LHCN-M2 (cell line): ENCODE measurements around the gene FAM184B. TPM values are rescaled to one million over a fixed set of nuclear protein-coding genes. Genes with fewer than 3 reads are reported as not detected.
A peak's percentile ranks its signal among the peaks of the same experiment; 100 is the strongest.

ENCODE experiments used
- DNase-seq: peaks from one replicate; pipeline ENCODE4 v3.0.0-alpha.2; 2012; ENCODE audit warnings: low read depth
- total RNA-seq: library from RNA; depleted of rRNA; stranded (reverse); fragments of >200 nt; gene quantifications from 2 replicates; pipeline ENCODE4 v1.2.3, GENCODE V29; 2014

The FAM184B gene
- total RNA-seq, 1 experiment from 2014 or later = not detected

DNA sequence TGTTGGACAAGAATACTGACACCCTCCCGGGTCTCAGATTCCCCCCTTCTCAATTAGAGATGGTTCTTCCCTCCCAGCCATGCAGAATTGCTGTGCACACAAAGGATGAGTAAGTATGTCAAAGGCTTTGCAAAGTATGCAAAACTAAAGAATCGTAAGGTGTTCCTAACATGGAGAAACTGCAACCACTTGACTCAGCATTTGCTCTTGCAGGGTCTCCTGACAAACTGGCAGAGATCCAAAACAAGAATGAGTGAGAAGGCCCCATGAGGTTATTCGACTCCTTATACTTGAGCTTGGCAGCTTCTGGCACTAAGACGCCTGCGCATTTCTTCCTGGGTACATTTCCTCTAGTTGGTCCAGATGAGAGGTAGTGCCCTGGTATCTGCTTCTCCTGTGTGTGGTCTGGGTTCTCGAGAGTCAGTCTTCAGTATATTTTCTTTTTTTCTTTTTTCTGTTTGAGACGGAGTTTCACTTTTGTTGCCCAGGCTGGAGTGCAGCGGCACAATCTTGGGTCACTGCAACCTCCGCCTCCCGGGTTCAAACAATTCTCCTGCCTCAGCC, 8.2 kb downstream of the FAM184B start:
- DNase-seq = no peak

DNA sequence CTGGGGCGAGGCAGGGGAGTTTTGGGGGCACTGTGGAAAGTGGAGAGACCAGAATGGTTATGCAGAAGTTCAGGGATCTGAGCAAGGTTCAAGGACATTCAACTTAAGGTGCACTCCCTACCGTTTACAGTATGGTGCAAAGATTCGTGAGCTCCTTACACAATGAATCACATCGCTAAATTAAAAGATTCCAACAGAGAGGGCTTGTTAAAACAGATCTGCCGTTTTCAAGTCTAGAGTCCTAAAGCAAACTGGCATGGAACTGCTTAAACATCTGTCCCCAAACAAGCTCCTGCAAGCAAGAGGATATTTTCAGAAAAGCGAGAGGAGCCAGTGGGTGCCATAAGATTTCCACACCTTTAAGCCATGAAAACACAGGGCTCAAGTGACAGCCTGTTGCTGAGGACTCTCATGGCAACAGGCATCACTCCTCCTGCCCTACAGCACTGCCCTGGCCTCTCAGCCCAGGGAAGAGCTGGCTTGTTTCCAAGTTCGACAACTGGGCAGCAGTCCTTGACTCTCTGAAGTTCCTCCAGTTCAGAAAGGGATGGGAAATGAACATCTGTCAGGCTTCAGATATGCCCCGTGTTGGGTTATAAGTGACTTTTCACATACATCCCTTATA, 10.0 kb downstream of the FAM184B start:
- DNase-seq = peak; percentile 20

DNA sequence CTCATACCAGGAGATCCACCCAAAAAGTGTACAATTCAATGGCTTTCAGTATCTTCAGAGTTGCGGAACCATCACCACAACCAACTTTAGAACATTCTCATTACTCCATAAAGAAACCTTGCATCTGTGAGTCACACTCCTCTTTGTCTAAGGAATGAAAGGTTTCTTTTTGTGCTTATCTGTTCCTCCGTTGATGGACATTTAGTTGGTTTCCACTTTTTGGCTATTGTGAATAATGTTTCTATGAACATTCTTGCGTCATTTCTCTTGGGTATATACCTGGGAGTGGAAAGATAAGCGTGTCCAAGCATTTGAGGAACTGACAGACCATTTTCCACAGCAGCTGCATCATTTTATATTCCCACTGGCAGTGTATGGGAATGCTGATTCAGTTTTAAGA, 10.6 kb downstream of the FAM184B start:
- no peak for DNase-seq

DNA sequence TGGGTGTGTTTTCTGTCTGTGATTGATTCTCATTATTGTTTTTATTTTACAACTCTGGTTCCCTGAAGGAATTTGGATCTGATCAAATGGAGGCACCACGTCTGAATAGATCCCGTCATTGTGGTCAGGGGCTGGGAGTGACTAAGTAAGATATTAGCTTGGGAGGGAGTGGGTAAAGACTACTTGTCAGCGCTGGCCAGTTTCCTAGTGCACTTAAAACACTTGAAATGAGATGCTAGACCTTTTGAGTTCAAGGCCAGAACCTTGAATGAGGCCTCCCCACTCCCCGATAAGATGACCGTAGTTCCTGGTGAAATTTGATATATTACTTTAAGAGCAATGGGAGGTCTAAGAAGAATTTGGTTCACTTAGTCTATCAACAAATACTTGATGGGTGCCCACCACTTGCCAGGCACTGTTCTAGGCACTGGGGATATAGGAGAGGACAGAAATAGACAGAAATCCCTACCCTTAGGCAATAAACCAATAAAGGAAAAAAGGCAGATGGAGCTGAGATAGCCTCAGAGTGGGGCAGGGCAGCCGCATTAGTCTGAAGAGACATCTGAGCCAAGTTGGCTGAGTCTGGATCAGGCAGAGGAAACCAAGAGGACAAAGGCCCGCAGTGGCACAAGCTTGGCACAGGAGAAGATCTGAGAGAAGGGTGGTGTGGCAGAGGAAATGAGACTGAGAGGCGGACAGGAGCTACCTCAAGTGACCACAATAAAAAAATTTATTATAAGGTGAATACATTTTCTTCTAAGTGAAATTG, 11.8 kb downstream of the FAM184B start:
- DNase-seq = no peak

DNA sequence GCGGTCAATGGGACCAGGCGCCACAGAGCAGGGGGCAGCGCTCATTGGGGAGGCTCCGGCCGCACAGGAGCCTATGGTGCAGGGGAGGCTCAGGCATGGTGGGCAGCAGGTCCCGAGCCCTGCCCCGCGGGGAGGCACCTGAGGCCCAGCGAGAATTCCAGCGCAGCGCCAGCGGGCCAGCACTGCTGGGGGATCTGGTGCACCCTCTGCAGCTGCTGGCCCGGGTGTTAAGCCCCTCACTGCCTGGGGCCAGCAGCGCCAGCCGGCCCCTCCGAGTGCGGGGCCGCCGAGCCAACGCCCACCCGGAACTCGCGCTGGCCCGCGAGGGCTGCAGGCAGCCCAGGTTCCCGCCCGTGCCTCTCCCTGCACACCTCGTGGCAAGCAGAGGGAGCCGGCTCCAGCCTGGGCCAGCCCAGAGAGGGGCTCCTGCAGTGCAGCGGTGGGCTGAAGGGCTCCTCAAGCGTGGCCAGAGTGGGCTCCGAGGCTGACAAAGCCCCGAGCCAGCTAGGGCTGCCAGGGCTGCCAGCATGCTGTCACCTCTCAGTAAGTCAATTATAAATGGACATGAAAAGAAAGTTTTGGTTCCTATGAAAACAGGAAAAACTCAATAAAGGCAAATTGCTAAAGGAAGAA, 14.5 kb downstream of the FAM184B start:
- no peak for DNase-seq

DNA sequence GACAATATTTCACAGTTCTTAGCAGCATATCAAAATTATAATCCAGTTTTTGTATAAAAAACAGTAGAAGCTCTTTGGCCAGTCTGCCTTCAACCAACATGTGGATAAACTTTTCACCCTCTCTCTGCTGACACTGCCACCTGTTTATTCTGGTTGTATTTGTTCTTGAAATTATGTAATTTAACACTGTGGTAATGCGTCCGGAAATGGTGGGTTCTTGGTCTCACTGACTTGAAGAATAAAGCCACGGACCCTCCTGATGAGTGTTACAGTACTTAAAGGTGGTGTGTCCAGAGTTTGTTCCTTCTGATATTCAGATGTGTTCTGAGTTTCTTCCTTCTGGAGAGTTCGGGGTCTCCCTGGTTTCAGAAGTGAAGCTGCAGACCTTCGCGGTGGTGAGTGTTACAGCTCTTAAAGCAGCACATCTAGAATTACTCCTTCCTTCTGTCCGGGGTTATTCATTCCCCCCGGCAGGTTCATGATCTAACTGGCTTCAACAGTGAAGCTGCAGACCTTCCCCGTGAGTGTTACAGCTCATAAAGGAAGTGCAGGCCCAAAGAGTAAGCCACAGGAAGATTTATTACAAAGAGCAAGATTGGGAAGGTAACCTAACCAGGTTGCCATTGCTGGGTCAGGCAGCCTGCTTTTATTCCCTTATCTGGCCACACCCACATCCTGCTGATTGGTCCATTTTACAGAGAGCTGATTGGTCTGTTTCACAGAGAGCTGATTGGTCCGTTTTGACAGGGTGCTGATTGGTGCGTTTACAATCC, 15.7 kb downstream of the FAM184B start:
- DNase-seq = no peak

DNA sequence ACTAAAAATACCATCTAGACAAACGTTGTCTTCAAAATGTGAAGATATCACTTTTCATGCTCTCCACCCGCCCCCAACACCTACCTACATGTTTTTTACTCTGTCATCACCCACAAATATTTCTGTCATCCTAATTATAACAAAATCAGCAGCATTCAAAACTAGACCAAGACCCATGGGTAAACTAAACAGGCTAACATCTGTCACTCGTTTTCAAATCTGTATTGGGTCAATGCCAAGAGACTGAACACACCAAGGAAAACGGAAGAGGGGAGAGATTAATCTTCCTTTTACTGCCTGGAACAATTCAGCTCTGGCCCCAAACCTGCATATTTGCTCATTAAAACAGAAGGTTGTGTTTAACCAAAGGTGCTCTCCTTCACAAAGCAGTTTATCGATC, 17.5 kb downstream of the FAM184B start:
- DNase-seq = peak; percentile 13

DNA sequence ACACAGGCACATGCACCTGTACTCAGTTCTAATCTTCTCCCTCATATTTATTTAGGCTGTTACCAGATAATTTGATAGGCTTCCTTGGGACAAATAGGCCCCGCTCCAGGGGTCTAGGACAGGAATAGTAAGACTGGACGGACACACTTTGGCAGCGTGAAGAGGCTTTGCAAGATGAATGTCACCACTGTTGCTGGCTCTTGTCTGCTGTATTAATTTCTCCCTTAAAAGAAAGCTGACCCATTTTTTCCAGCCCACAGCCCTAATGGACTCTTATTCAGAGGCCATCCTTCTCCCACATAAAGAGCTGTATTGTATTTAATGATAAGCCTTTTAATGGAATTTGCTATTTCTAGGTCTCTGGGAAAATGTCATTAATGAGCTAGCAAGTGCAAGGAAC, 18.0 kb downstream of the FAM184B start:
- no peak for DNase-seq

DNA sequence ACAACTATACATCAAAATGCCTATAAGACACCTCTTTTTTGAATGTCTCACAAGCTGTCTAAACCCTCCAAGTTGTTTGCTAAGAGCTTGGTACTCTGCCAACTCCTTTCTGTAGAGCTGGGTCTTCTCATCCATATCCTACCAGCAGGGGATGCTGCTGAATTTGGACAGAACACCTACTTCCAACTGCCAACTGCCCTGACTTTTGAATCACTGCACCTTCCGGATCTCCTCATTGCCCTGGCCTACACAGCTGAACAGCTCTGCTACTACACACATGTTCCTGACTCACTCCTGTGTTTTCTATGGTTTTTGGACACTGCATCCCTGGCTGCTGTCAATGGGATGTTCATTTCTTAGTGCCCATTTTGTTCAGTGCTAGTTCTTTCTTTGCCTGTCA, 18.7 kb downstream of the FAM184B start:
- DNase-seq = peak; percentile 50

DNA sequence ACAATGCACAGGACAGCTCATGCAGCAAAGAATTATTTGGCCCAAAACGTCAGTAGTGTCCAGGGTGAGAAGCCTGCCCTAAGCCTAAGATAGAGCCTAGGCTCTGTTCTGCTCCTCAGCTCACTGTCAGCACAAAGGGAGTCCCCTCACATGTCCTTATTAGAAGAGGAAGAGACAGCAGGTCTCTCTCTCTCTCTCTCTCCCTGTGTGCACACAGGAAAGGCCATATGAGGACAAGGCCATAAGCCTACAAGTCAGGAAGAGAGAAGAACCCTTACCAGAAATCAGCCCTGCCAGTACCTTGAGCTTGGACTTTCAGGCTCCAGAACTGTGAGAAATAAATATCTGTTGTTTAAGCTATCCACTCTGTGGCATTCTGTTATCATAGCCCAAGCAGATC, 20.4 kb downstream of the FAM184B start:
- no peak for DNase-seq

DNA sequence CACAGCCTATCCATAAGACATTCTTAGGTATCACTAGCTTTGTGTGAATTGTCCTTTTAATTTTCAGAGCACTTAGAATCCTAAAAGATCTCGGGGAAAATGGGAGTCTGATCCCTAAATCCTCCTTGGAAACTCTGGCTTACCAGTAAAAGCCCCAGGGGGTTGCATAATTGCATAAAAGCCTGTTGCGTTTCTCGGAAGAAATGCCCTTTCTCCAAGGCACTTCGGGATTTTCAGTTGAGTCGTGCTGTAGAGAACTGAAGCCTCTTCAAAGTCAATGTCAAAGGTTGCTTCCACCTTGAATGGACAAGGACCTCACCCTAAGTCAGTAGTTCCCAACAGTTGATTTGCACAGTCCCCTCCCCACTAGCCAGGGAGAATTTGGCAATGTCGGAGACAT, 20.8 kb downstream of the FAM184B start:
- no peak for DNase-seq

DNA sequence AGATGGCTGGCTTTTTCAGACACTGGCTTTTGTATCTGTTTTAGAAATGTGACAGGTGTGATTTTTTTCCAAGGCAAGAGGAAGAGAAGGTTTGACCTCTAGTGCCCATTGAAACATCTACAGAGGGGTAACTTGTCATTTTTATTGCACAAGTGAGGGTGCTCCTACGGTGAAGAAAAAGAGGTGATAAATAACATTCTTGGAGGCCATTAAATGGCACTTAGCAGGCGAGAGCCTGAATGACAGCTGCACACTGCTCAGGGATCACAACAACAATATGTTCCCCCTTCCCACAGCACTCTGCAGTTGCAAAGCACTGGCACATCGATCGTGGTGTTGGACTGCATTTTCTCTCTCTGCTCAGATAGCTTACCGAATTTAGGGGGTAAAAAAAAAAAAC, 22.9 kb downstream of the FAM184B start:
- DNase-seq = no peak

DNA sequence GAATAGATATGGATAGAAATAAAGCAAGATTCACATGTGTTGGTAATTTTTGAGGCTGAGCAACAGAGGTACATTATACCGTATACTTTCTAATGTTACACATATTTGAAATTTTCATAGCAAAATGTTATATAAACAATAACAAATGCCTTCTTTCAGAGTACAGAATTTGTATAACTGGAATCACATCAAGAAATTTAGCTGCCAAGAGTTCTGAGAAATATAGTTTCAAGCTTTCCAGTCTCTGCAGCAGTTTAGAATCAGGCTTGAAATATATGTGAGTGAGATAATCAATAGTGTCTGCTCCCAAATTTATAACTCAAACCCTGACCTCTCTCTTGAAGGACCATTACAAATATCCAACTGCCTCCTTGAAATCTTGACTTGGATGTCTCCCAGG, 23.8 kb downstream of the FAM184B start:
- DNase-seq = no peak

DNA sequence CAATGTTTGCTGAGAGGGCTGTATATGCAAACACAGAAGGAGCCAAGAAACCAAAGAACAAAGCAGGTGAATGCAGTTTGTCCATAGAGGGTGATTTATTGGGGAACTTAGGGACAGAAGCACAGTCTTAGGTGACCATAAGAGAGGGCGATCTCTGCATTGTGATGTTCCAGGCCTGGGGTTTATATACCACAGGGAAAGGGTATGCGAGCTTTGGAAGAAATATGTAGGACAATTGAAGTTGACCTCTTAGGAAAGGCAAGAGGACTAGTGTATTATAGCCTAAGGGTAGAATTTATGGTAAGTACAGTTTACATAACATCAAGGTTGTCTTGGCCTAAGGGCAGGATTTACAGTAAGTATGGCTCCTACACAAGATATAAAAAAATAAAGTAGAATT, 27.8 kb downstream of the FAM184B start:
- no peak for DNase-seq

DNA sequence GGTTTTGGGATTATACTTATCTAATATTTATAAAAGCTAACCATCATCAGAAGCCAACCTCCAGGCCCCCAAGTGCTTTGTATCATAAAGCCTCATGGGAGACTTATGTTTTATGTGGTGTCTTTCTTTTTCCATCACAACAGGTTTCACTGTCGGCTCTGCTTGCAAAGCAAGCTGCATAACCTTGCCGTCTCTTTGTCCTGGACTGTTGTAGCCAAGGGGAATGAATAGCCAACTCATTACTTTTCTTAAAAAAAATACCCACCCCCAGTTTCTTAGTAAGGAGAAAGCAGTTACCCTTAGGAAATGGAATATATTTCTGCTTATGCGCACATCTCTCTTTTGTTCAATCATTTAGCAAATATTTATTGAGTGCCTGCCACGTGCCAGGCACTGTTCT, 40.7 kb downstream of the FAM184B start:
- DNase-seq = no peak

DNA sequence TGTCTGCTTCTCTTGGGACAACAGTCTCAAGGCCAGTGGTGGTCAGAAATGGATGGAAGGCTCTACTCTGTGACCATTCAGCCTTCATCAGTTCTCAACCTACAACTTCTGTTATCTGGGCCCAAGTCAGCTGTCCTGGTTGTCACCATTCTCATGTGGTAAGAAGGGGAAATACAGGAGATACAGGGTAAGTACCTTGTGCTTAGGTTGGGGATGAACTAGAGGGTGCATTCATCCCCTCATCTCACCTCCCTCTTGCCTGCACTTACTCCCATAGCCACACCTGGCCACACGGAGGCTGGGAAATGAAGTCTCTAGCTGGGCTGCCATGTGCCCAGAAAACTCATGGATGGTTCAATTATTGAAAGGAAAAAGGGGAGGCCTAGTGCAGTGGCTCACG, 44.9 kb downstream of the FAM184B start:
- DNase-seq = no peak

DNA sequence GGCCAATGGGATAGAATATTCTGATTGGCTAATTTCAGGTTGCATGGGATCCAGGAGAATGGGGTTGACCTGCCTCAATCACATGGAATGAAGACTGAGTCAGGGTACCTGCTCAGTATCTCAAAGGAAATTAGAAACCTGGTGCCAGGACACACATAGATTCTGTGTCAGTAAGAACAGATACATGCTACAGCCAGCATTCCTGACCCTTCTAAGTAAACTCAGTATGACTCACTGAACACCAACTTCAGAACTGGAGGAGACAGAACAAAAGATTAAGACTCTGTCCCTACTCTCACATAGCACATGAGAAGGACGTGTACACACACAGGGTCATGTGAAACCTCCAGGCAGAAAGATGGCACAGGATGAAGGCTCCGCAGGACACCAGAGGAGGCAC, 54.5 kb downstream of the FAM184B start:
- peak; percentile 4 for DNase-seq

DNA sequence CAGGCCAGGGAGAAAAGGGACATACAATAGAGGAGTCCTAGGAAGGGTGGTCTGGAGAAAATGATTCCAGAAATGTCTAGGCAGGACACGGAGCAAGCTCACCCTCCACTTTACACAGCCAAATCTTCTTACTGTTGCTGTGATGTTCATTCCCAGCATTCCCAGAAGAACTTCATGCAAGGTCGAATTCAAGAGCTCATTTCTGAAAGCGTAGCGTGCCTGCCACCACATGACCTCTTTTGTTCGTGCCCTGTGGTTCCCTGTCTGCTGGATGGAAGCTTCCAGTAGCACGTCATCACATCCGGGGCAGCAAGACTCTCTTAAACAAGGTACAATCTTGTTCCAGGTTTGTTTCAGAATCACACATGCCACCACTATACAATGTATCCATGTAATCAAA, 57.8 kb downstream of the FAM184B start:
- no peak for DNase-seq

DNA sequence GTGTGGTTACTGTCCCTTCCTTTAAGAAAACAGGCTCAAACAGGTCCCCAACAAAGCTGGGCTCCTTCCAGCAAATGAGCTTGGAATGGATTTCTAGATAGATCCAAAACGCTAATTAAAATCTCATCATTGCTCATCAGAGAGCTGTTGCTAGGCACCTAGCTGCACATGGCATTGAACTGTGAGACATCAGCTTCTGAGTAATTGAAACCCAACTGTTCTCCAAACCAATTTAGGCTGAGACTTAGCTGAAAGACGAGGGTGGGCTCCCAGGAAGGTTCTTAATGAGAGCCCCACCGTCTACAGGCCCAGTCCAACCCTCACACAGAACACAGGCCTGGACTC, 59.1 kb downstream of the FAM184B start:
- no peak for DNase-seq

DNA sequence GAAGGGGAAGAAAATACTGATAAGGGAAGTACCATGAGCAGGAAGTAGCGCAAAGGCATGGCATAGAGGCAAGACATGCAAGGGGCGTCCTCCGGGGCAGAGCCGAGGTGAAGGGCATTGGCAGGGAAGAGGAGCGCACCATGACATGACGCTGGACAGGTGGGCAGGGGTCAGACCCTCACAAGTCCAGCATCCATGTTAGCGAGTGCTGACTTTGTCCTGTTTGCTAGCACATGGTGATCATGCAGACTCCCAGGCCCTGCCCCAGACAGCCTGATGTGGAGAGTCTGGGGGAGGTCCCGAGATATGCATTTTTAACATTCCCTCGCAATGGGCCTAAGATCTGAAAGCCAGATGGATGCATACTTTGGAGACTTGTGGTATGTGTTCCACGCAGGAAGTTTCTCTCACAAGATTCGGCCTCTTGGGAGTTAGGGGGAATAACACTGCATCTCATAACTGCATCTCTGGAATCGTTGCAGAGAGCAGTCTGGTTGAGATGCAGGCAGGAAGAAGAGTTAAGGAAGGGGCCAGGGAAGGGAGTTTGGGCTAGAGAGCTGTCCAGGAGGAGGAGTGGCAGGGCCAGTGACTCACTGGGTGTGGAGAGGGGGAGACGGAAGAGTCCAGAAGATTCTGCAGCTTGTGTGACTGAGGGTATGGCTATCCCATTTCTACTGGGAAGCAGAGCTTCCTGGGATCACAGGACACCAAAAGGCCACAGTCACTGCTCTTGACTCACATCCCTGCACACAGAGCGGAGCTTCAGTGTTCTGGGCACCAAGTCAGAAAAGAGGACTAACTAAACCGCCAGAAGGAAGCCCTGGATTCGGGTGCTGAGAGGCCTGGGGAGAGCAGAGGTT, 59.7 kb downstream of the FAM184B start:
- DNase-seq = peak; percentile 33

DNA sequence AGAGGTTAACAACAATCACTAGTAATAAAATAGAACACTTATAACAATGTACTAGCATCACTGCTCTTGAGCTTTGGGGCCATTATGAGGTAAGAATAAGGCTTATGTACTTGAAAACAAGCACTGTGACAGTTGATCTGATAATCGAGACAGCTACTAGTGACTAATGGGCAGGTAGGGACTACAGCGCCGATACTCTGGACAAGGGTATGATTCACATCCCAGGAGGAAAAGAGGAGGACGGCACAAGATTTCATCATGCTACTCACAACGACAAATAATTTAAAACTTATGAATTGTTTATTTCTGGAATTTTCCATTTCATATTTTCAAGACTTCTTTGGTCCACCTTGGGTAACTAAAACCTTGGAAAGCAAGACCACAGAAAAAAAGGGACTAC, 62.3 kb downstream of the FAM184B start:
- no peak for DNase-seq
